Kidney capillary endothelial cell (primary cell): ENCODE data around the gene ERBIN.
"Not testable (repeated sequence)": the region's sequence is repeated elsewhere in the genome, so short reads cannot be mapped to it uniquely, and the experiment has no call there.

ENCODE experiments used
- DNase-seq: peaks from one replicate; pipeline ENCODE4 v3.0.0-alpha.2; 2018; ENCODE audit warnings: low spot score

The ERBIN gene

DNA sequence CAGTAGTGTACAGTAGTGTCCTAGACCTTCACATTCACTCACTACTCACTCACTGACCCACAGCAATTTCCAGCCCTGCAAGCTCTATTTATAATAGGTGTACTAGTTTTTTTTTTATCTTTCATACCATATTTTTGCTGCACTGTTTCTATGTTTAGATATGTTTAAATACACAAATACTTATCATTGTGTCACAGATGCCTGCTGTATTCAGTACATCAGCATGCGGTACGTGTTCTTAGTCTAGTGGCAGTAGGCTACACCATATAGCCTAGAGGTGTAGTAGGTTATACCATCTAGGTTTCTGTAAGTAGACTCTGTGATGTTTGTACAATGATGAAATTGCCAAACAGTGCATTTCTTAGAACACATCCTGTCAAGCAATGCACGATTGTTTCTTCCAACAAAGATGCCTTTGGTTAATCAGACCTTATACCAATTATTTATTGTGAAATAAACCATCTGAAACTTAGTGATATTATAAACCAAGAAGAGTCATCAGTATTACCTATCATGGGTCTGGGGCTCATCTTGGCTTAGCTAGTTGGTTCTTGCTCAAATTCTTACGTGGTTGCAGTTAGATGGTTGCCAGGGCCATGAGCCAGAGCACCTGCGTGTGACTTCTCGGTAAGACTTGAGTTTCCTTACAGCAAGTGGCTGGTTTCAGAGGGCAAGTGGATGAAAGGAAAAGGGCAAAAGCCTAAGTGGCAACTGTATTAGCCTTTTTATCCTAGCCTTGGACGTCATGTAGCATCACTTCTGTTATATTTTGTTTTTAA, 41.1 kb downstream of the ERBIN start:
- no peak for DNase-seq

DNA sequence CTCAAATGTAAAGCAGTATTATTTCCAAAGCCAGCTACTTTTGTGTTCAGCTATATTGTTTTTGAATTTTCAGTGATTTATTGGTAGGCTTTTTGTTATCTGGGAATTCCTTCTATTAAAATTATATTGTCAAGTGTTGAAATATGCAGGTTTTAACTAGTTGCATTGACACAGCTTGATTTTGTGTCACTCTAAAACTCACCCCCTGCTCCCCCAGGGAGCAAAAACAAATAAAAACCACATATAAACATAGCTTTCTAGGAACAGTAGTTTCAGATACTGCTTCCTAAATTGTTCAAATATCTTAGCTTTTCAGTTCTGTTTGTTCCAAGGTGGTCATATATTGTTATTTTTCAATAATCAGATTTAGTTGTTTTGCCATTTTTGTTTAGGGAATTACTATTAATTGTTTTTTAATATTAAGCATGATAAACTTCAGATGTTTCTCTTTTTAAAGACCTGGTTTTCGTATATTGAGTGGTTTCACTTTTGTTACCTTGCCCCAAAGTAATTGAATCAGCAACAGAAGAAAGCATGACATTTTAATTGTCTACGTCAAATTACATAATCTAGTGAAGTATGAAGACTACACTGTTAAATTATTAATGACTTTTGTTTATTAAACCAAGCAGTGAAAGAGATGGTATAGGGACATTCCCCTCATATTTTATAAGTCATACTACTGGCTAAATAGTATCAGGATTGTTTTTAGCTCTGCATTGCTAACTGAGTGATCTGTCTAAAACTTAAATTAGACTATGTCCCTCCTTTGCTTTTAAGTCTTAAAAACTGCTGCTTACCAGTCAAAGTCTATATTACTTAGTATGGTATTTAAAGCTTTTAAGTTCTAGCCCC, 43.4 kb downstream of the ERBIN start:
- DNase-seq = no peak

DNA sequence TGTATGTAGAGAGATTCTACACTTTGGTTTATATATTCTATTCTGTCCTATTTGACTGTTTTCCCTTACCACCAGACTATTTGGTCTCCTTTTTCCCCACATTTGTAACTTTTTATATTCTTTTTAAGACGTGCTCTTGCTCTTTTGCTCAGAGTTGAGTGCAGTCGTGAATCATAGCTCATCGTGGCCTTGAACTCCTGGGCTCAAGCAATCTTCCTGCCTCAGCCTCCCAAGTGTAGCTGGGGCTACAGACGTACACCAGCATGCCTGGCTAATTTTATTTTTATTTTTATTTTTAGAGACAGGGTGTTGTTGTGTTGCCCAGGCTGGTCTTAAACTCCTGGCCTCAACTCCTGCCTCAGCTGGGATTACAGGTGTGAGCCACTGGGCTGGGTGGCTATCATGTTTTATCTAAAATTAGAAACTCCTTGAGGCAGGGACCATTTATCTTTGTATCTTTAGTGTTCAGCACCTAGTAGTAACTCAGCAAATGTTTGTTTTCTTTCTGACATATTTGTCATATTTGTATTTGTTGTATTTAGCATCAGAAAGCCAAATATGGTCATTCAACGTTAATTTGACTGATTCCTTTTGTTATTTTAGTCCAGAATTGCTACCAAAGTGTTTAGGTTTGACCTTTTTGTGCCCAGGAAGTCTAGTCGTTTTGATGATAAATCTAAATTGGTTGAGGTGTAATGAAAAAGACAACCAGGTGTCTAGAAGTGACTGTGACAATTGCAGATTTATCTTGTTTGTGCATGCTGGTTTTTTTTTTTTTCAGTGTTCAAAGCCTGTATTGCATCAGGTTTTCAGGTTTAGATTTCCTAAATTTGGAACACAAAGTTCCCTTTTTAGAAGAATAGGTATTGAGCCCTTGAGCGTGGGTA, 44.3 kb downstream of the ERBIN start:
- no peak for DNase-seq

DNA sequence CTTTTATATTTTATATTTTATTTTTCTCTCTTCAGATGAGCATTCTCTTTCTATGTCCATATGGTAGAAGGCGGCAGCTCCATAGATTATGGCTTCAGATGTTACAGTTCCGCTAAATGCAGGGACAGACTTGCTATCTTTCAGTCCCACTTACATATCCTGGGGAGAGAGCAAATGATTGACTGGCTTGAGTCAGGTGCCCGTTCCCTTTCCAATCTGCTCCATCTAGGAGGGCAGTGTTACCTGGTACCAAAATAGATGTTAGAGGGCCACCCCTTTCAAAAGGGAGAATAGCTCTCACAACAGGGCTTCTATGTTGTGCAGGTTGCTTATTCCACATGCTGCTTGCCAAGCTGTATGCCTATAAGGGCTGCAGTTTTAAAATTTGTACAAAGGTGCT, 45.3 kb downstream of the ERBIN start:
- no peak for DNase-seq

DNA sequence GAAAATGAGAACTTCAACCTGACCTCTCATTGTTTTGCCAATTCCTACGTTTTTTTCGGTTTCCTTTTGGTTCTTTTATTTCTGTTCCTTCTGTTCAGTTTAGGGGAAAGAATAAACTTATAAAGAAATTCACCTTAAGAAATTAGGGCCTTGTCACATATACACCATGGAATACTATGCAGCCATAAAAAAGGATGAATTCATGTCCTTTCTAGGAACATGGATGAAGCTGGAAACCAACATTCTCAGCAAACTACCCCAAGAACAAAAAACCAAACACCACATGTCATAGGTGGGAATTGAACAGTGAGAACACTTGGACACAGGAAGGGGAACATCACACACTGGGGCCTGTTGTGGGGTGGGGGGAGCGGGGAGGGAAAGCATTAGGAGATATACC, 46.5 kb downstream of the ERBIN start:
- not testable (repeated sequence) for DNase-seq

DNA sequence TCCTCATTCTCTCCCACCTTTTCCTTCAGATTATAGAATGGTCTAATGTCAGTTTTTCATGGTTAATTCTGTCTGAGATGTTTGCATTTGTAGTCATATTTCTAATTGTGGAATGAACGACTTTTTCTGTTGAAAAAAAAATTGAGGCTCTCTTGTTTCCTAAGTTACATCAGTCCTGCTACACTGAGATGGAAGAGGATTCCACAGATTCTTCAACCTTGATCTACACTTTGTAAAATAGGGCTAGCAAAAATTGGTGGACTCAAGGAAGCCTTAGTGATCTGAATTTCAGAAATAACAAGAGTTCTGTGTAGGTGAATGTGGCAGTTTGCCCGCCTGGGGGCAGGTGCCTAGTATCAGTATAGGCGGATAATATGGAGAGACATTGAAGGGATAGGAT, 51.9 kb downstream of the ERBIN start:
- no peak for DNase-seq

DNA sequence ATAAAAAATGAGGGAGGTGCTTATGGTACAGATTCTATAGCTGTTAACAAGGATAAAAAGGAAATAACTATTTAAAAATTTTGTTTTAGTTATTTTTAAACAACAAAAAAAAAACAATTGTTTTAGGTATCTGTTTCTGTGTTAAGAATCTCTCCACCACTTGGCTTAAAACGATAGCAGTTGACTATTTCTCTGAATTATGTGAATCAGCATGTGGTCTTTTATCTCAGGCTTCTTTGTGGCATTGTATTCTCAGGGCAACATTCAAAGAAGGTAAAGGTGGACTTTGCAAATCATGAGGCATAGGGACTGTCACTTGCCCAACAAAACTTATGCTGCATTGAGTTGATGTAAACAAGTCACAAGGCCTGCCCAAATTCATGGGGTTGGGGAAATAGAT, 55.2 kb downstream of the ERBIN start:
- no peak for DNase-seq

DNA sequence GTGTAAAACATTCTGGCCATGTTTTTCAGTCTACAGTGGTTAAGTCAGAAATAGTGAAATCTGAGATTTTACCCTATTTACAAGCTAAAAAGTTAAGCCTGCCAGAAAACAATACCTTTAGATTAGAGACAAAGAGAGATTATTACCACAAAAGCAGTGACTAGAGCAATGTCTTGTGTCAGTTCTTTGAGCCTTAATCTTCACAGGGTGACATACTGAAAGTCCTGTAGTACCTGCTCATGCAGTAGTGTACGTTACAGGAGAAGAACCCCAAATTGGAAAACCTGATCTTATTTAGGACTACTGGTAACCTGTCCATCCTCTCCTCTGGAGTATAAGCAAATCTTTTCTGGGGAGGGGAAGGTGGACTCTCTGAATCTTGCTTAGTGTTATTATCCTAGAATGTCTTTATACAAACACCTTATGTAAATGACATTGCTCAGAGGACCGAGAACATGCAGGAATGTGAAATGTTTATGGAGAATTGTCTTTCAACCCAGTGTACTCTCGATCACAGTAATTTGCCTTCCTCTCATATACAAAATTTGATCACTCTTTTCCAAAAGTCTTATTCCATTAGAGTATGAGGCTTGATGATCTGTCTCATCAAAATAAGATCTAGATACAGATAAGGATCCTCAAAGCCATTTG, 55.7 kb downstream of the ERBIN start:
- no peak for DNase-seq

DNA sequence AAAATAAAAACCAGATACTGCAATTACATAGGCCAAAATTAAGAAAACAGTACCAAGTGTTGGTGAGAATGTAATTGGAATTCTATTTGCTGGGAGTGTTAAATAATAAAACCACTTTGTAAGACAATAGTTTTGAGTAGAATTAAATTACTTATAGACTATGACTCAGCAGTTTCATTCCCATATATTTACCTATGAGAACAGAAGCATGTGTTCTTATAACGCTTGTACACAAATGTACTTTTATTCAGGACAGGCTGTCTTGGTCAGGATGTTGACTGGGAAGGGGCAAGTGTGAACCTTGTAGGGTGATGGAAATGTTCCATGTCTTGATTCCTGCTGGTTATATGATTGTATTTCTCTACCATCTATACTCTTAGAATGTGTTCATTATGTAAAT, 56.3 kb downstream of the ERBIN start:
- no peak for DNase-seq

DNA sequence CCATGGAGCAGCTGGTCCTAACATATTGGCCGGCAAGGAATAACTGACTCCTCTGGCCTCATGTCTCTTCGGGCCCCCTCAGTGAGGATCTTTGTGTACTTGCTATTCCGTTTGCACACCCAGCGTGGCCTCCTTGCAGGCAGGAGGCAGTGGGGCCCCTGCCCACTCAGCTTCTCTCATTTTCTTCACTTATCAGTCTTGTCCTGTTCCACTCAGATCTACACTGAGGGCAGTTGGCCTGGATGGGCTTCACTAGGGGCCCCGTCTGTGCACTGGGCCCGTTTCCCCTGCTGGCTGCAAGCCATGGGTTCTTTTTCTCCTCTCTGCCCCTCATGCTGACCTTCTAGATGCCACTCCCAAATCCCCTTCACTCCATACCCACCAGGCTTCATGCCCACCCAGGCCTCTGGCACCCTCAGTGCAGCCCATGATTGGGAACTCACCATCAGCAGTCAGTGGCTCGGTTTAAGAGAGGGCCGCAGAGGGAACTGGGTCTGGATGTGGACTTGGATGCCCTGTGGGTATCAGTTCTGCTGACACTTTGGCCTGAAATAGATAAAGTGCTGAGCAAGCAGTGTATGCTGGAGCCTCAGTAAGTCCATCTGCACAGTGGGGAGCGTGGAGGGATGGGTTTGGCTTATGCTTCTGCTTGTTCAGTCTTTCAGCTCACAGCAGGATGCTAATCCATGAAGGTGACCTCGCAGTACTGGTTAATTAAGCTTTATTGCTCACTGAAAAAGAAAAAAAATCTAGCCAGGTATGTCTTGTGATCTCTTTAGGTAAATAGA, 57.9 kb downstream of the ERBIN start:
- no peak for DNase-seq

DNA sequence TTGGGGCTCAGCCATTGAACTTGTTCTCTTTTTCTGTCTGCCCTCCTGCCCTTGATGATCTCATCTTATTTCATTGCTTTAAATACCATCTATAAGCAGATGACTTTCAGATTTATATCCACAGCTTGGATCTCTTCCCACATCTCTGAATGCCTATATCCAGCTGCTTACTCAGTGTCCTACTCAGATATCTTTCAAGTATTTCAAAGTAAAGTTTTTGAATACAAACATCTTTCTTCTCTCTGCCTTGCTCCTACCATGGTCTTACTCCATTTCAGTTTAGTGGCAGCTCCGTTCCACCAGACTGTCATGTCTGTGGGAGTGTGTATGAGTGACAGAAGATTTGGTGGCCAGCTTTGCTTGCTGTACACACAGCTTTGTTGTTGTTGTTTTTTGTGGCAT, 59.7 kb downstream of the ERBIN start:
- no peak for DNase-seq

DNA sequence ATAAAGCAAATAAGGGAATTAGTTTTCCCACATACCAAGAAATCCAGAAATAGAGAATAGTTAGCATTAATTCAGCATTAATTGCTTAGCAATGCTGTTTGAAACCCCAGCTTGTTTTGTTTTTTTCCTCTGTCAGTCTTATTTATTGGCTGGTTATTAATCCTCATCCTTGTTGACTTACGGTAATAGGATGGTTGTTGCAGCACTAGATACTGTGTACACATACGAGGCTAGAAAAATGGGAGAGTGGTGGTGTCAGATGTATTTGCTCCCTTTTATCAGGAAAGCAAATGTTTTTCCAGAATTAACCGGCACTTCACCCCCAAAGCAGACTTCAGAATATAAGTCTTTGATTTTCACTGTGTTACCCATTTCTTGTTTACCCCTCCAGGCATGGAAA, 60.4 kb downstream of the ERBIN start:
- DNase-seq = no peak

DNA sequence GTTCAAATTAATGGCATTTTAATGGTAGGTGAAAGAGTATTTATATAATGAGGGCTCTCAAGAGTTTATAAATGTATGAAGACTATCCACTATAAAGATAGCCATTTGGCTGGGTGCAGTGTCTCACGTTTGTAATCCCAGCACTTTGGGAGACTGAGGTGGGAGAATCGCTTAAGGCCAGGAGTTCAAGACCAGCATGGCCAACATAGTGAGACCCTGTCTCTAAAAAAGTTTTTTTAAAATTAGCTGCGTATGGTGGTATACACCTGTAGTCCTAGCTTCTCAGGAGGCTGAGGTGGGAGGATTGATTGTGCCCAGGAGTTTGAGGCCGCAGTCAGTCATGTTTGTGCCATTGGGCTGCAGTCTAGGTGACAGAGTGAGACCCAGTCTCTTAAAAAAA, 61.6 kb downstream of the ERBIN start:
- DNase-seq = no peak

DNA sequence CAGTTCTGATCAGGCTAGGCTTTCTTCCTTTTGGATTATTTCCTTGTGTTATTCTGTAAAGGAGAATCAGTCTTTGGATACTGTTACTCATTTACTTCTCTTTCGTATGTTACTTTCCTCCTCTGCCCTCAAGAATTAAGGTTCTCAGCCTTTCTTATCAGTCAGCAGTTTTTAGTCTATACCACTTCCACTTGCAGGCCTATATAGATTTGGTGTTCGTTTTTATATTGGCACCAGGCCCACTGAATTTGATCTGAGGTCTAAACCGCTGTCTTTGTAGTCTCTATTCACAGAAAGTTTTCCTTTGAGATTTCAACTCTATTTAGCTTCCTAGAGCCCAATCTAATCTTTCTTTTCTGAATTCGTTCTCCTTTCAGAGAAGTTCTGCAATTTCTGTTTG, 62.8 kb downstream of the ERBIN start:
- DNase-seq = no peak

DNA sequence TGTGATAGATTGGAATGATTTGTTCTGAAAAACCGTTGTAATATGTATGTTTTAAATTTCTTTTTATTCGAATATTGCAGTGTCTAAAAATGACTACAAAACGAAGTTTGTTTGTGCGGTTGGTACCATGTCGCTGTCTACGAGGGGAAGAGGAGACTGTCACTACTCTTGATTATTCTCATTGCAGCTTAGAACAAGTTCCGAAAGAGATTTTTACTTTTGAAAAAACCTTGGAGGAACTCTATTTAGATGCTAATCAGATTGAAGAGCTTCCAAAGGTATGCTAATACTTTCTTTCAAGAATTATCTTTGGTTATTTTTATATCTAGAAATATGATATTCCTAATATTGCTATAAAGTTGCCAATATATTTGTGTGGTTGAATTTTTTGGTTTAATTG, 66.3 kb downstream of the ERBIN start:
- DNase-seq = no peak

DNA sequence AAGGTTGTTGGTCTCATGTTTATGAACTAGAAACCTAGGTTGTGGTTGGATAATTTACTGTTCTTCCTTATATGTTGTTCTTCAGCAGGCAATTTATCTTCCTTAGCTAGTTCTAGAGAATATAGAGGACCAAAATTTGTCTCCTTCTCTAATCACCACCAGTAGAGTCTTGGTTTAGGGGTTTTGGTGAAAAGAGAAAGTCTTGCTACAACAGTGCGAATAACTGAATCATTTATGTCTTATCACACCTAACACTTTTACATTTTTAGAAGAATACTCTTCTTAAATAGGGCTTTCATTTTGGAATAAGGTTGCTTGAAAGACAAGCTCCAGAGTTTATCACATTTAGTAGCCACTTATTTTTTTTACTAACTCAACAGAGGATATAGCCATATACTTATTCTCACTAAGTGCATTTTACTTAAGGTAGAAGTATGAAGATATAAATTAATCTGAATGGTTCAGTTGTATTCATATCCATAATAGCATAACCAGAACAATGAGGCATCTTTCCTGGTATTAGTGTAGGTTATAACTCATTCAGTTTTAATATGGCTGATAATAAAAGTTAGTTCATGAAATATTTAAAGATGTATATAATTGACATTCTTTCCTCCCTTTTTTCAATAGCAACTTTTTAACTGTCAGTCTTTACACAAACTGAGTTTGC, 67.9 kb downstream of the ERBIN start:
- no peak for DNase-seq

DNA sequence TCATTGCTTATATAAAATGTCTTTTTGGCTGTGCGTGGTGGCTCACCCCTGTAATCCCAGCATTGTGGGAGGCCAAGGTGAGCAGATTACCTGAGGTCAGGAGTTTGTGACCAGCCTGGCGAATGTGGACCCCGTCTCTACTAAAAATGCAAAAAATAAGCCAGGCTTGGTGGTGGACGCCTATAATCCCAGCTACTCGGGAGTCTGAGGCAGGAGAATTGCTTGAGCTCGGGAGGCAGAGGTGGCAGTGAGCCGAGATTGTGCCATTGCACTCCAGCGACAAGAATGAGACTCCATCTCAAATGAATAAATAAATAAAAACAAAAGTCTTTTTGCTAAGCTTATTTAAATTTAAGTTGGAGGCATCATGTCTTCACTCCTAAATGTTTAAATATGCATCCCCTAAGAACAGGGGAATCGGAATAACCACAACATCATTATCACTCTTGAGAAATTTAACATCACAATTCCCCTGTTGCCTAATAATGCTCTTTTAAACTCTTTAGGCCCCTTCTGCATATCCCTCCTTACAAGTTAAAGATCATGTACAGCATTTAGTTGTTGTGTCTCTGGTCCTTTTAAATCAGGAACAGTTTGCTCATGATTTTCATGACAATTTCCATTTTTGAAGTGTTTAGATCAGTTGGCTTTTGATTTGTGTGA, 72.8 kb downstream of the ERBIN start:
- no peak for DNase-seq

DNA sequence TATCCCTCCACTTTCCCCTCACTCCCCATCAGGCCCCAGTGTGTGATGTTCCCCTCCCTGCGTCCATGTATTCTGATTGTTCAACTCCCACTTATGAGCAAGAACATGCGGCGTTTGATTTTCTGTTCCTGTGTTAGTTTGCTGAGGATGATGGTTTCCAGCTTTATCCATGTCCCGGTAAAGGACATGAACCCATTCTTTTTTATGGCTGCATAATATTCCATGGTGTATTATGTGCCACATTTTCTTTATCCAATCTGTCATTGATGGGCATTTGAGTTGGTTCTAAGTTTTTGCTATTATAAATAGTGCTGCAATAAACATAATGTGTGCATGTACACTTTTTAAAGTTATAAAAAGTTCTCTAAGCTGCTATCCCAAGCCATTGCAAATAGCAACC, 75.6 kb downstream of the ERBIN start:
- DNase-seq = no peak

DNA sequence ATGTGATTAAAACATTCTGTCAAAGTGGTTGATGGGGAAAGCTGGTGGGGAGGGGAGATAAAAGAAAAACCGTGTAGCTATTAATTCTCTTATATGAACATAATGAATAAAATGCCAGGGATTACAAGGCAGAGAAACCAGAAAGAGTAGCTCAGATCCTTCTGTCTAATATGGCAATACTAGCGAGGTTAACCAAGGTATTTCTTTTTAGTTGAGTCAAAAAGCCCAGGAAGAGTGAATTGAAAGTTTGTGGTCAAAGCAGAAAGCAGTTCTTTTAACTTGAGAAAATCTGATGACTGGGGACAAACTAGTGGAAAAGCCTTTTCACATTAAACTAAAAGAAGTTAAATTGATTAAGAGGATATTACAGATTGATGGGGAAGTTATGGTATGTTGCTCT, 76.0 kb downstream of the ERBIN start:
- DNase-seq = no peak

DNA sequence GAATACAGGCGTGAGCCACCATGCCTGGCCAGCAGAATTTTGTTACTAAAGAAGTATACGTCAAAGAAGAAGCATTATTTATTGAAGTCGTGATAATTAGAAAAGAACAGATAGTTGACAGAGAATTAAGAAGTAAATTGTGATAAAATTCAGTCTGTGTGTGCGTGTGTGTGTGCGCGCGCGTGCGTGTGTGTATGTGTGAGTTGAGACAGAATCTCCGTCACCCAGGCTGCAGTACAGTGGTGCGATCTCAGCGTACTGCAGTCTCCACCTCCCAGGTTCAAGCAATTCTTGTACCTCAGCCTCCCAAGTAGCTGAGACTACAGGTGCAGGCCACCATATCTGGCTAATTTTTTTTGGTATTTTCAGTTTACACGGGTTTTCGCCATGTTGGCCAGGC, 77.8 kb downstream of the ERBIN start:
- DNase-seq = no peak
